ENCODE results near the gene IL20.
"Not testable (repeated sequence)": the region's sequence is repeated elsewhere in the genome, so short reads cannot be mapped to it uniquely, and the experiment has no call there.

IL20 gene

DNA sequence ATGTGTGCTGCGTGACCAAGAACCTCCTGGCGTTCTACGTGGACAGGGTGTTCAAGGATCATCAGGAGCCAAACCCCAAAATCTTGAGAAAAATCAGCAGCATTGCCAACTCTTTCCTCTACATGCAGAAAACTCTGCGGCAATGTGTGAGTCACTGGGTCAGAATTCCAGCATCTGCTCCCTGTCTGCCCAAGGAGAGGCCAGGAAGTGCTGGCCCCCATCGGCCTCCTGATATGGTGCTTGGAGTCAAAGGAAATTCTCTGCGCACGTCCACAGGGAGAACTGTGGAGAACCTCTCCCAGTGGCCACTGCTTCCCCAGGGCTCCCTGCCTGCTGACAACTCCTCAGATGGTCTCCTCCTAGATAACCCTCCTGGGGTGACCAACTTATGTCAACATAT, 25.6 kb upstream of the IL20 start:
- H3K27ac ChIP-seq (ENCODE audit: low read depth, low read length): no peak overlapping the region

DNA sequence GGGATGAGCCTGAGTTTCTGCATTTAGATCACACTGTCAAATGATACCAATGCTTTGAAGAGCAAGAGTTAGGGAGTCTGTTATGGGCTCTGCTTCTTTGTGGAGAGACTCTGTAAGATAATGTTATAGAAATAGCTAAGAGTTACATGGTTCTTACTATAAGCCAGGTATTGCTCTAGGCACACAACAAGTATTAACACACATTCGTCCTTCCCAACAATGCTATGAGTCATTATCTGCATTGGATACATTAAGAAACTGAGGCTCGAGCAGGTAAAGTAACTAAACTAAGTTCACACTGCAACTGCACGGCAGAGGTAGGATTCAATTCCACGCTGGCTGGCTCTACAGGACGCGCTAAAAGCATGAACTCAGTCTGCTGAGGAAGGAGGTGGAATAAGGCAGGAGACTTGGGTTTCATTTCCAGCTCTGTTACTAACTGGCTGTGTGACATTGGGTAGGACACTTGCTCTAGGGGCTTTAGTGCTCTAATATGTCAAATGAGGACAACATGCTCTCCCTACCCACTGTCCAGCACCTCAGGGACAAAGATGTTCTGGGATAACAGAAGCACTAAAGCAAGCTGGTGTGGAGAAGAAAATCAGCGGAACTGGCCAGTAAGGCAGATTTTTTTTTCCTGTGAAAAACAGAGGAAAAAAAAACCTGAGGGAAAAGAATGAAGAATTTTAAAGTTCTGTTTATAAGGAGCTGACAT, 23.7 kb upstream of the IL20 start:
- Histone ChIP-seq H3K4me1 (ENCODE audit: control insufficient read depth in 5 of 5, insufficient read depth in 5 of 5, low read length in 5 of 5) (no peaks in the 10 kb centered on the region), H3K9ac (ENCODE audit: low read length in 5 of 5) (no peak overlapping the region), H3K27ac (ENCODE audit: low read depth, low read length) (no peak overlapping the region), H3K9me3 (ENCODE audit: control insufficient read depth in 5 of 5, low read length in 5 of 5) (no peaks in the 10 kb centered on the region), H3K27me3 (ENCODE audit: control insufficient read depth in 5 of 5, insufficient read depth in 4 of 5, low read length in 5 of 5) (peaks cover 0 to 6% (median 0%) of the 10 kb centered on the region in 5 donors), H3K36me3 (ENCODE audit: control insufficient read depth in 5 of 5, insufficient read depth in 5 of 5, low read length in 5 of 5) (no peaks in the 10 kb centered on the region), H3K4me3 (ENCODE audit: low read depth in 1 of 5, low read length in 5 of 5) (no peak overlapping the region)

More for the DNA sequence above, 25.6 kb upstream of the IL20 start:
- Histone ChIP-seq H3K36me3 (ENCODE audit: control insufficient read depth in 5 of 5, insufficient read depth in 5 of 5, low read length in 5 of 5) (no peaks in the 10 kb centered on the region), H3K9me3 (ENCODE audit: control insufficient read depth in 5 of 5, low read length in 5 of 5) (no peaks in the 10 kb centered on the region), H3K4me3 (ENCODE audit: low read depth in 1 of 5, low read length in 5 of 5) (no peak overlapping the region), H3K4me1 (ENCODE audit: control insufficient read depth in 5 of 5, insufficient read depth in 5 of 5, low read length in 5 of 5) (peaks cover 0 to 5% (median 2%) of the 10 kb centered on the region in 5 donors), H3K27me3 (ENCODE audit: control insufficient read depth in 5 of 5, insufficient read depth in 4 of 5, low read length in 5 of 5) (peaks cover 0 to 13% (median 3%) of the 10 kb centered on the region in 5 donors), H3K9ac (ENCODE audit: low read length in 5 of 5) (no peak overlapping the region)

DNA sequence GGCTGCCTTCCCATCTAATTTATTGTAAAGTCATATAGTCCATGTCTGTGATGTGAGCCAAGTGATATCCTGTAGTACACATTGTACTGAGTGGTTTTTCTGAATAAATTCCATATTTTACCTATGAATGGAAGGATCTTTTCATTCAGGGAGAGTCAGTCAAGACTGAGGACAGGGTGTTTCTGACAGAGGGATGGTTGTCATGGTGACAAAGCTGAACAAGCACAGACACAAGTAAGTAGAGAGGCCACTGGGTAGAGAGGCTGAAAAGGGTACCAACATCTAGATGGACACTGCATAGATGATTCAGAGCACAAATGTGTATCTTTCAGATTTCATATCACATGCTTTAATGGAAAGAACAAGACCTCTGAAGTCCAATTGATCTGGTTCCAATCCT, 22.6 kb upstream of the IL20 start:
- no peaks in the 10 kb centered on the region for H3K36me3 ChIP-seq (ENCODE audit: control insufficient read depth in 5 of 5, insufficient read depth in 5 of 5, low read length in 5 of 5)
- no peaks in the 10 kb centered on the region for H3K4me1 ChIP-seq (ENCODE audit: control insufficient read depth in 5 of 5, insufficient read depth in 5 of 5, low read length in 5 of 5)
- no peak overlapping the region for H3K4me3 ChIP-seq (ENCODE audit: low read depth in 1 of 5, low read length in 5 of 5)
- no peaks in the 10 kb centered on the region for H3K9me3 ChIP-seq (ENCODE audit: control insufficient read depth in 5 of 5, low read length in 5 of 5)
- H3K27me3 ChIP-seq (ENCODE audit: control insufficient read depth in 5 of 5, insufficient read depth in 4 of 5, low read length in 5 of 5): peaks cover 0 to 5% (median 0%) of the 10 kb centered on the region in 5 donors
- H3K27ac ChIP-seq (ENCODE audit: low read depth, low read length): no peak overlapping the region
- H3K9ac ChIP-seq (ENCODE audit: low read length in 5 of 5): no peak overlapping the region

DNA sequence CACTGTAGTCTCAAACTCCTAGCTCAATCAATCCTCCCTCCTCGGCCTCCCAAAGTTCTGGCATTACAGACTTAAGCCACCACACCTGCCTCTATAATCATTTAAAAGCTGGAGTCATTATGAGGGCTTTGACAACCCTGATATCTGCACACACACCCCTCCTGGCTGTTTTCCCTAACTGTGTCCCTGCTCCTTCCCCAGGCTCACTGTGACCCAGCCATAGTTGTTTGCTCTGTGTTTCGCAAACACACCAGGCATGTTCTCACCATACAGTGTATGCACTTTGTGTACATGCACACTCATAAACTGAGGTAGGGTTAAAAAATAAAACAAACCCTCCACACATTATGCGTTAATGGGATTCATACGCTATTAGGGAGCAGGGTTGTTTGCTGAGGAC, 21.8 kb upstream of the IL20 start:
- no peak overlapping the region for H3K4me3 ChIP-seq (ENCODE audit: low read depth in 1 of 5, low read length in 5 of 5)
- H3K27me3 ChIP-seq (ENCODE audit: control insufficient read depth in 5 of 5, insufficient read depth in 4 of 5, low read length in 5 of 5): peaks cover 0 to 5% (median 0%) of the 10 kb centered on the region in 5 donors
- H3K36me3 ChIP-seq (ENCODE audit: control insufficient read depth in 5 of 5, insufficient read depth in 5 of 5, low read length in 5 of 5): no peaks in the 10 kb centered on the region
- no peaks in the 10 kb centered on the region for H3K4me1 ChIP-seq (ENCODE audit: control insufficient read depth in 5 of 5, insufficient read depth in 5 of 5, low read length in 5 of 5)
- H3K9me3 ChIP-seq (ENCODE audit: control insufficient read depth in 5 of 5, low read length in 5 of 5): no peaks in the 10 kb centered on the region
- no peak overlapping the region for H3K27ac ChIP-seq (ENCODE audit: low read depth, low read length)
- no peak overlapping the region for H3K9ac ChIP-seq (ENCODE audit: low read length in 5 of 5)

DNA sequence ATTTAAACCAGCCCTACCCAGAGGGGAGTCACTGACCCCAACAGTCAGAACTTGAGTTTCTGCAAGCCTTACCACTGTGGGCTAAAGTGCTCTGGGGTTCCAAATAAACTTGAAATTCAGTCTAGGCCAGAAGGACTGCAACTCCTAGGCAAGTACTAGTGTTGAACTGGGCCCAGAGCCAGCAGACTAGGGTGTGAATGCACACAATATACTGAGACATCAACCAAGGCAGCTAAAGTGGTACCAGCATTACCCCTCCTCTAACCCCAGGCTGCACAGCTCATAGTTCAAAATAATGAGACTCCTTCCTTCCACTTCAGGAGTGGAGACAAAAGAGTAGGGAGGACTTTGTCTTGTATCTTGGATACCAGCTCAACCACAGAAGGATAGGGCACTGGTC, 18.9 kb upstream of the IL20 start:
- Histone ChIP-seq H3K9me3 (ENCODE audit: control insufficient read depth in 5 of 5, low read length in 5 of 5) (no peaks in the 10 kb centered on the region), H3K36me3 (ENCODE audit: control insufficient read depth in 5 of 5, insufficient read depth in 5 of 5, low read length in 5 of 5) (no peaks in the 10 kb centered on the region), H3K9ac (ENCODE audit: low read length in 5 of 5) (no peak overlapping the region), H3K27me3 (ENCODE audit: control insufficient read depth in 5 of 5, insufficient read depth in 4 of 5, low read length in 5 of 5) (peaks cover 0 to 3% (median 0%) of the 10 kb centered on the region in 5 donors), H3K4me1 (ENCODE audit: control insufficient read depth in 5 of 5, insufficient read depth in 5 of 5, low read length in 5 of 5) (no peaks in the 10 kb centered on the region), H3K4me3 (ENCODE audit: low read depth in 1 of 5, low read length in 5 of 5) (no peak overlapping the region), H3K27ac (ENCODE audit: low read depth, low read length) (no peak overlapping the region)

DNA sequence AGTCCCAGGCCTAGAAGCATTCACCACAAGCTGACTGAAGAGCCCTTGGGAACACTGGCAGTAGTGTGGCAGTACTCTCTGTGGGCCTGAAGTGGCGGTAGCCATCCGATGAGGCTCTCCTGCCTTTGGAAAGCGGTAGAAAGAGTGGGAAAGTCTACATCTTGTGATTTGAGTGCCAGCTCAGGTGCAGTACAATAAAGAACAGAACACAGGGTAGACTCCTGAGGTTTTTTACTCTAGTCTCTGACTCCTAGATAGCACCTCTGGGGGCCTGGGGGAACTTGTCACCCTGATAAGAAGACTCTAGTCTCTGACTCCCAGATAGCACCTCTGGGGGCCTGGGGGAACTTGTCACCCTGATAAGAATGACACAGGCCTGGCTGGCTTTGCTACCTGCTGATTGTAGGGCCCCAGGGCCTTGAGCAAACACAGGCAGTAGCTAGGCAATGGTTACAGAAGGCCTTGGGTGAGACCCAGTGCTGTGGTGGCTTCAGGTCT, 18.0 kb upstream of the IL20 start:
- Histone ChIP-seq H3K9me3 (ENCODE audit: control insufficient read depth in 5 of 5, low read length in 5 of 5) (peaks cover 0 to 2% (median 0%) of the 10 kb centered on the region in 5 donors), H3K27ac (ENCODE audit: low read depth, low read length) (no peak overlapping the region), H3K9ac (ENCODE audit: low read length in 5 of 5) (no peak overlapping the region), H3K27me3 (ENCODE audit: control insufficient read depth in 5 of 5, insufficient read depth in 4 of 5, low read length in 5 of 5) (peaks cover 0 to 3% (median 0%) of the 10 kb centered on the region in 5 donors), H3K4me1 (ENCODE audit: control insufficient read depth in 5 of 5, insufficient read depth in 5 of 5, low read length in 5 of 5) (no peaks in the 10 kb centered on the region), H3K4me3 (ENCODE audit: low read depth in 1 of 5, low read length in 5 of 5) (no peak overlapping the region), H3K36me3 (ENCODE audit: control insufficient read depth in 5 of 5, insufficient read depth in 5 of 5, low read length in 5 of 5) (no peaks in the 10 kb centered on the region)

DNA sequence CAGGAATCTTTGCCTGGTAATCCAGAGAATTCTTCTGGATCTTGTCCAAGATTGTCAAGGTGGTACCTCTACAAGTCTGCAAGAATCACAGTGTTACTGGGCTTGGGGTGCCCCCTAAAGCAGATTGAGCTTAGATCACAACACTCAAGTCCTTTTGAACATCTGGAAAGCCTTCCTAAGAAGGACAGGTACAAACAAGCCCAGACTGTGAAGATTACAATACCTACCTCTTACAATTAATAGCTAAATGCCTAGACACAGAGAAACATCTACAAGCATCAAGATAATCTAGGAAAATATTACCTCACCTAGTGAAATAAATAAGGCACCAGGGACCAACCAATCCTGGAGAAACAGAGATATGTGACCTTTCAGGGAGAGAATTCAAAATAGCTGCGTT, 17.5 kb upstream of the IL20 start:
- no peak overlapping the region for H3K9ac ChIP-seq (ENCODE audit: low read length in 5 of 5)
- no peak overlapping the region for H3K4me3 ChIP-seq (ENCODE audit: low read depth in 1 of 5, low read length in 5 of 5)
- H3K9me3 ChIP-seq (ENCODE audit: control insufficient read depth in 5 of 5, low read length in 5 of 5): peaks cover 0 to 4% (median 0%) of the 10 kb centered on the region in 5 donors
- no peak overlapping the region for H3K27ac ChIP-seq (ENCODE audit: low read depth, low read length)
- no peaks in the 10 kb centered on the region for H3K36me3 ChIP-seq (ENCODE audit: control insufficient read depth in 5 of 5, insufficient read depth in 5 of 5, low read length in 5 of 5)
- peaks cover 0 to 3% (median 0%) of the 10 kb centered on the region in 5 donors for H3K27me3 ChIP-seq (ENCODE audit: control insufficient read depth in 5 of 5, insufficient read depth in 4 of 5, low read length in 5 of 5)
- no peaks in the 10 kb centered on the region for H3K4me1 ChIP-seq (ENCODE audit: control insufficient read depth in 5 of 5, insufficient read depth in 5 of 5, low read length in 5 of 5)

DNA sequence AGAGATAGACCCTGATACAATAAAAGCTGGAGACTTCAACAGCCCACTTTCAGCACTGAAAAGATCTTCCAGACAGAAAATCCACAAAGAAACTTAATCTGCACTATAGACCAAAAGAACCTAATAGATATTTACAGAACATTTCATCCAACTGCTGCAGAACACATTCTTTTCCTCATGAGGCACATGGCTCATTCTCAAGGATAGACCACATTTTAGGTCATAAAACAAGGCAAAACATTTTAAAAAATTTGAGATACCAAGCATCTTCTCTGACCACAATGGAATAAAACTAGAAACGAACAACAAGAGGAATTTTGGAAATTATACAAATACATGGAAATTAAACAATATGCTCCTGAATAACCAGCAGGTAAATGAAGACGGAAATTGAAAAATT, 15.0 kb upstream of the IL20 start:
- Histone ChIP-seq H3K9ac (ENCODE audit: low read length in 5 of 5) (no peak overlapping the region), H3K27ac (ENCODE audit: low read depth, low read length) (no peak overlapping the region), H3K4me1 (ENCODE audit: control insufficient read depth in 5 of 5, insufficient read depth in 5 of 5, low read length in 5 of 5) (no peaks in the 10 kb centered on the region), H3K36me3 (ENCODE audit: control insufficient read depth in 5 of 5, insufficient read depth in 5 of 5, low read length in 5 of 5) (no peaks in the 10 kb centered on the region), H3K9me3 (ENCODE audit: control insufficient read depth in 5 of 5, low read length in 5 of 5) (peaks cover 0 to 4% (median 0%) of the 10 kb centered on the region in 5 donors), H3K27me3 (ENCODE audit: control insufficient read depth in 5 of 5, insufficient read depth in 4 of 5, low read length in 5 of 5) (no peaks in the 10 kb centered on the region), H3K4me3 (ENCODE audit: low read depth in 1 of 5, low read length in 5 of 5) (no peak overlapping the region)

DNA sequence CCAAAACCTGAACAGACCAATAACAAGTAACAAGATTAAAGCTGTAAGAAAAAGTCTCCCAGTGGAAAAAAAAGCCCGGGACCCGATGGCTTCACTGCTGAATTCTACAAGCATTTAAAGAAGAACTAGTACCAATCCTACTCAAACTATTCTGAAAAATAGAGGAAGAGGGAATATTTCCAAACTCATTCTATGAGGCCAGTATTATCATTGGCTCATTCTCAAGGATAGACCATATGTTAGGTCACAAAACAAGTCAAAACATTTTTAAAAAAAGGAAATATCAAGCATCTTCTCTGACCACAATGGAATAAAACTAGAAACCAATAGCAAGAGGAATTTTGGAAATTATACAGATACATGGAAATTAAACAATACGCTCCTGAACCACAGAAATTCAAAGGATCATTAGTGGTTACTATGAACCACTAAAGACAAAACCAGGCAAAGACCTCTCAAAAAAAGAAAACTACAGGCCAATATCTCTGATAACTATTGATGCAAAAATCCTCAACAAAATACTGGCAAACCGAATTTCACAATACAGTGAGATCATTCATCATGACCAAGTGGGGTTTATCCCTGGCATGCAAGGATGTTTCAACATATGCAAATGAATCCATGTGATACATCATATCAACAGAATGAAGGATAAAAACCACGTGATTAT, 13.9 kb upstream of the IL20 start:
- H3K9me3 ChIP-seq (ENCODE audit: control insufficient read depth in 5 of 5, low read length in 5 of 5): peaks cover 0 to 4% (median 0%) of the 10 kb centered on the region in 5 donors
- H3K27ac ChIP-seq (ENCODE audit: low read depth, low read length): no peak overlapping the region
- H3K27me3 ChIP-seq (ENCODE audit: control insufficient read depth in 5 of 5, insufficient read depth in 4 of 5, low read length in 5 of 5): no peaks in the 10 kb centered on the region
- H3K4me1 ChIP-seq (ENCODE audit: control insufficient read depth in 5 of 5, insufficient read depth in 5 of 5, low read length in 5 of 5): no peaks in the 10 kb centered on the region
- no peak overlapping the region for H3K9ac ChIP-seq (ENCODE audit: low read length in 5 of 5)
- H3K4me3 ChIP-seq (ENCODE audit: low read depth in 1 of 5, low read length in 5 of 5): no peak overlapping the region
- no peaks in the 10 kb centered on the region for H3K36me3 ChIP-seq (ENCODE audit: control insufficient read depth in 5 of 5, insufficient read depth in 5 of 5, low read length in 5 of 5)

DNA sequence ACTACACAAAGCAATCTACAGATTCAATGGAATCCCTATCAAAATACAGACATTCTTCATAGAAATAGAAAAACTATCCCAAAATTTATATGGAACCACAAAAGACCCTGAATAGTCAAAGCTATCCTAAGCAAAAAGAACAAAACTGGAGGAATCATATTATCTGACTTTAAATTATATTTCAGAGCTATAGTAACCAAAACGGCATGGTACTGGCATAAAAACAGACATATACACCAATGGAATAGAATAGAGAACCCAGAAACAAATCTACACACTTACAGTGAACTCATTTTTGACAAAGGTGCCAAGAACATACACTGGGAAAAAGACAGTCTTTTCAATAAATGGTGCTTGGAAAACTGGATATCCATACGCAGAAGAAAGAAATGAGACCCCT, 12.8 kb upstream of the IL20 start:
- H3K9ac ChIP-seq (ENCODE audit: low read length in 5 of 5); H3K36me3 ChIP-seq (ENCODE audit: control insufficient read depth in 5 of 5, insufficient read depth in 5 of 5, low read length in 5 of 5); H3K4me1 ChIP-seq (ENCODE audit: control insufficient read depth in 5 of 5, insufficient read depth in 5 of 5, low read length in 5 of 5); H3K27ac ChIP-seq (ENCODE audit: low read depth, low read length); H3K9me3 ChIP-seq (ENCODE audit: control insufficient read depth in 5 of 5, low read length in 5 of 5); H3K27me3 ChIP-seq (ENCODE audit: control insufficient read depth in 5 of 5, insufficient read depth in 4 of 5, low read length in 5 of 5); H3K4me3 ChIP-seq (ENCODE audit: low read depth in 1 of 5, low read length in 5 of 5): not testable (repeated sequence)

Data from subcutaneous abdominal adipose tissue (tissue), 5 donors.